Measurements from ENCODE around the gene UNK. TPM values are rescaled to one million over a fixed set of nuclear protein-coding genes. Genes with fewer than 3 reads are reported as not detected.

The UNK gene
- total RNA-seq, 4 donors from 2014 or later = 6.9 to 69.7 (median 45.5) TPM

DNA sequence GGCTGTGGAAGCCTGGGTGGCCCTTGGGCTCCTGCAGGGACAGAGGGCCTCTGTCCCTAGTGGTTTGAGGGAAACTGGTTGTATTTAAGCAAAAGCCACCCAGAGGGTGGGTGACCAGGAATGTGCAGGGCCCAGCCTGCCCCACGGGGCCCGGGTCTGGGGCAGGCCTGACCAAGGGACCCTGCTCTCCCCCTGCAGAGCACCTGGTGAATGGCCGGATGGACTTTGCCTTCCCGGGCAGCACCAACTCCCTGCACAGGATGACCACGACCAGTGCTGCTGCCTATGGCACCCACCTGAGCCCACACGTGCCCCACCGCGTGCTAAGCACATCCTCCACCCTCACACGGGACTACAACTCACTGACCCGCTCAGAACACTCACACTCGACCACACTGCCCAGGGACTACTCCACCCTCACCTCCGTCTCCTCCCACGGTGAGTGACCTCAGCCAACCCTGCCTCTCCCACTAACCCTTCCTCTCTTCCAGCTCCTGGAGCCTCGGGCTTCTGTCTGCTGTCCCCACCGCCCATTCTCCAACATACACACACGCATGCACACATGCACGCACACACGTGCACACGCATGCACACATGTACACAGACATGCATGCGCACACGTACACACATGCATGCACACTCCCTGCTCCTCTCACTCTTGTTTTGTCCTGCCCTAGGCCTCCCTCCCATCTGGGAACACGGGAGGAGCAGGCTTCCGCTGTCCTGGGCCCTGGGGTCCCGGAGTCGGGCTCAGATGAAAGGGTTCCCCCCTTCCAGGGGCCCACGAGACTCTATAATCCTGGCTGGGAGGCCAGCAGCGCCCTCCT lies 30.0 kb upstream of the UNK start:
- H3K27ac ChIP-seq = peak overlapping the region in 1 of 2 donors; percentile 61
- peak in 1 of 2 donors; percentile 21 for DNase-seq
- intact Hi-C loops (cut with DNase I; ENCODE audit: low total_unique reads) = no loop called here

DNA sequence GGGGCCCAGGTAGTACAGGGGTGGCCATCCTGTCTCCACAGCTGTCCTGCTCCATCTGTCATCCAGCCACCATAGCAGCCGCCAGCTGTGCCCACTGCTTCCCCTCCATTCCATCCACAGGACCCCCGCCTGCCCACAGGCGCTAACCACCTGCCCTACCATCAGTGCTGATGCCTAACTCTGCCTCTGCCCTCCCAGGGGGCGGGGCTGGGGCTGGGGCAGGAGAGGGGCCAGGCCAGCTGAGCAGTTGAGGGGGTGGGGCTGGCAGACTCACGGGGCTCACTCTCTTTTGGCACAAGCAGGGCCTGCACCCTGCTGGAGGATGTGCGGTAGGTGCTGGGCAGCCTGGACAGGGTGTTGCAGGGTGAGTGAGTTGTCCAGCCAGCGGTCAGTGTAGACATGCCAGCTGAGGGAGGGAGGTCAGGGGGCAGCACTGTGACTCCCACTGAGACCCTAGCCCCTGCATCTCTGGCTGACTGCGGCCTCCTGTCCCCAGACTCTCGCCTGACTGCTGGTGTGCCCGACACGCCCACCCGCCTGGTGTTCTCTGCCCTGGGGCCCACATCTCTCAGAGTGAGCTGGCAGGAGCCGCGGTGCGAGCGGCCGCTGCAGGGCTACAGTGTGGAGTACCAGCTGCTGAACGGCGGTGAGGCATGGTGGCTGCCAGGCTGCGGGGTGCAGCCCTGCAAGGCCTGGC lies 29.3 kb upstream of the UNK start:
- intact Hi-C loops (cut with DNase I; ENCODE audit: low total_unique reads) = no loop called here
- H3K9me3 ChIP-seq = no peaks in the 10 kb centered on the region
- peaks cover 0 to 5% of the 10 kb centered on the region in 2 donors for H3K4me1 ChIP-seq
- no peaks in the 10 kb centered on the region for H3K27me3 ChIP-seq
- DNase-seq = no peak
- no peak overlapping the region for H3K27ac ChIP-seq
- H3K36me3 ChIP-seq = no peaks in the 10 kb centered on the region
- no peak for TF ChIP-seq POLR2A (IDR thresholded peaks at IDR 0.05)
- TF ChIP-seq, protein P1, sequence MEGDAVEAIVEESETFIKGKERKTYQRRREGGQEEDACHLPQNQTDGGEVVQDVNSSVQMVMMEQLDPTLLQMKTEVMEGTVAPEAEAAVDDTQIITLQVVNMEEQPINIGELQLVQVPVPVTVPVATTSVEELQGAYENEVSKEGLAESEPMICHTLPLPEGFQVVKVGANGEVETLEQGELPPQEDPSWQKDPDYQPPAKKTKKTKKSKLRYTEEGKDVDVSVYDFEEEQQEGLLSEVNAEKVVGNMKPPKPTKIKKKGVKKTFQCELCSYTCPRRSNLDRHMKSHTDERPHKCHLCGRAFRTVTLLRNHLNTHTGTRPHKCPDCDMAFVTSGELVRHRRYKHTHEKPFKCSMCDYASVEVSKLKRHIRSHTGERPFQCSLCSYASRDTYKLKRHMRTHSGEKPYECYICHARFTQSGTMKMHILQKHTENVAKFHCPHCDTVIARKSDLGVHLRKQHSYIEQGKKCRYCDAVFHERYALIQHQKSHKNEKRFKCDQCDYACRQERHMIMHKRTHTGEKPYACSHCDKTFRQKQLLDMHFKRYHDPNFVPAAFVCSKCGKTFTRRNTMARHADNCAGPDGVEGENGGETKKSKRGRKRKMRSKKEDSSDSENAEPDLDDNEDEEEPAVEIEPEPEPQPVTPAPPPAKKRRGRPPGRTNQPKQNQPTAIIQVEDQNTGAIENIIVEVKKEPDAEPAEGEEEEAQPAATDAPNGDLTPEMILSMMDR (IDR thresholded peaks at IDR 0.05) = no peak
- H3K4me3 ChIP-seq = no peak overlapping the region

More for the DNA sequence above, 30.0 kb upstream of the UNK start:
- Histone ChIP-seq H3K4me1 (peaks cover 0 to 5% of the 10 kb centered on the region in 2 donors), H3K4me3 (peak overlapping the region in 1 of 2 donors; percentile 46), H3K27me3 (no peaks in the 10 kb centered on the region), H3K9me3 (no peaks in the 10 kb centered on the region), H3K36me3 (no peaks in the 10 kb centered on the region)
- no peak for TF ChIP-seq POLR2A (IDR thresholded peaks at IDR 0.05)
- TF ChIP-seq, protein P1 (IDR thresholded peaks at IDR 0.05) = no peak

DNA sequence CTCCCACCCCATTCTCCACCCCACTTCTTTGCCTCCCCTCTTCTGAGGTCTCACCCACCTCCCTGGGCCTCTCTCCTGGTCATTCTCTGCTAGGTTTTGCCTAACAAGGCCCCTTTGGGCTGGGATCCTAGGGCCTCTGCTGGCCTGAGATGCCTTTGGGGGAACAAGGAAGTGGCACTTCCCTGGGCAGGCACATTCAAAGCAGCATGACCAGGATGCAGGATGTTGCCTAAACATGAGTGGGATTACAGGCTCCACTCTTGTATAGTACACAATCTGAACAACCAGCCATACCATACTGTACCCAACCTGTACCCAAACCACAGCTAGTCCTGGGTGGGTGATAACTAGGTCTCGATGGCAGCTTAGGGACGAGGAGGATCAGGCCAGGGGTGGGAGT lies 28.6 kb upstream of the UNK start:
- no peak overlapping the region for H3K27ac ChIP-seq
- intact Hi-C loops (cut with DNase I; ENCODE audit: low total_unique reads) = no loop called here
- no peaks in the 10 kb centered on the region for H3K36me3 ChIP-seq
- no peaks in the 10 kb centered on the region for H3K9me3 ChIP-seq
- no peak for DNase-seq
- no peak overlapping the region for H3K4me3 ChIP-seq
- TF ChIP-seq POLR2A (IDR thresholded peaks at IDR 0.05) = no peak
- TF ChIP-seq, protein P1 (IDR thresholded peaks at IDR 0.05) = no peak
- peaks cover 0 to 5% of the 10 kb centered on the region in 2 donors for H3K4me1 ChIP-seq
- no peaks in the 10 kb centered on the region for H3K27me3 ChIP-seq

DNA sequence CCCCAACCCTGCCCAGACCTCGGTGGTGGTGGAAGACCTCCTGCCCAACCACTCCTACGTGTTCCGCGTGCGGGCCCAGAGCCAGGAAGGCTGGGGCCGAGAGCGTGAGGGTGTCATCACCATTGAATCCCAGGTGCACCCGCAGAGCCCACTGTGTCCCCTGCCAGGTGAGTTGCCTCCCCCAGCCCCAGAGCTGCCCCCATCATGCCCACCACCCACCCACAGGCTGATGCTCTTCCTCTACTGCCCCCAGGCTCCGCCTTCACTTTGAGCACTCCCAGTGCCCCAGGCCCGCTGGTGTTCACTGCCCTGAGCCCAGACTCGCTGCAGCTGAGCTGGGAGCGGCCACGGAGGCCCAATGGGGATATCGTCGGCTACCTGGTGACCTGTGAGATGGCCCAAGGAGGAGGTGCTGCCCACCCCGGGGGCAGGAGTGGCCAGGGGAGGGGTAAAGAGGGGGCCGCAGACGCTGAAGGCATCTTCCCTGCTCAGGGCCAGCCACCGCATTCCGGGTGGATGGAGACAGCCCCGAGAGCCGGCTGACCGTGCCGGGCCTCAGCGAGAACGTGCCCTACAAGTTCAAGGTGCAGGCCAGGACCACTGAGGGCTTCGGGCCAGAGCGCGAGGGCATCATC lies 28.0 kb upstream of the UNK start:
- H3K9me3 ChIP-seq = no peaks in the 10 kb centered on the region
- no peak overlapping the region for H3K4me3 ChIP-seq
- H3K27ac ChIP-seq = no peak overlapping the region
- intact Hi-C loops (cut with DNase I; ENCODE audit: low total_unique reads) = no loop called here
- no peaks in the 10 kb centered on the region for H3K27me3 ChIP-seq
- no peaks in the 10 kb centered on the region for H3K36me3 ChIP-seq
- TF ChIP-seq, protein P1 (IDR thresholded peaks at IDR 0.05) = no peak
- TF ChIP-seq POLR2A (IDR thresholded peaks at IDR 0.05) = no peak
- H3K4me1 ChIP-seq = peaks cover 0 to 5% of the 10 kb centered on the region in 2 donors
- no peak for DNase-seq
